HG03066 (cell line): Measurements from ENCODE around the gene DKC1.

Source experiments
- ATAC-seq: cut with Tn5 transposase; IDR thresholded peaks from one replicate; pipeline ENCODE4 v1.9.1; 2021; ENCODE audit warnings: low read depth; ENCODE audit not compliant: unreplicated experiment

DKC1 gene

GRCh38 chrX:154784149-154784995 is 21.7 kb downstream of the DKC1 start:
- ATAC-seq, result no peak

GRCh38 chrX:154785716-154786115 is 23.1 kb downstream of the DKC1 start:
- no peak for ATAC-seq

- no peak for ATAC-seq
These were observed 28.8 kb downstream of the DKC1 start for GRCh38 chrX:154791467-154791866.

- no peak for ATAC-seq
These were observed 29.3 kb downstream of the DKC1 start for GRCh38 chrX:154791939-154792338.

- no peak for ATAC-seq
These were observed 30.6 kb downstream of the DKC1 start for GRCh38 chrX:154793084-154793795.

GRCh38 chrX:154795016-154795415 is 32.4 kb downstream of the DKC1 start:
- ATAC-seq, result no peak

- ATAC-seq, result no peak
These were observed 34.3 kb downstream of the DKC1 start for GRCh38 chrX:154797006-154797405.

GRCh38 chrX:154799556-154800348 is 37.1 kb downstream of the DKC1 start:
- ATAC-seq, result no peak

GRCh38 chrX:154800478-154801210 is 38.0 kb downstream of the DKC1 start:
- ATAC-seq, result no peak

GRCh38 chrX:154802947-154803346 is 40.3 kb downstream of the DKC1 start:
- ATAC-seq, result no peak

GRCh38 chrX:154804261-154804956 is 41.7 kb downstream of the DKC1 start:
- ATAC-seq, result no peak

- ATAC-seq, result peak; percentile 84
These were observed 42.5 kb downstream of the DKC1 start, which contains the start of gene MPP1 for GRCh38 chrX:154804957-154805695. Gene MPP1 (minus strand): TSS chrX:154805485. CDS start chrX:154805373, 112 bp downstream.

GRCh38 chrX:154805696-154806091 is 43.0 kb downstream of the DKC1 start:
- no peak for ATAC-seq

- ATAC-seq, result no peak
These were observed 44.3 kb downstream of the DKC1 start for GRCh38 chrX:154806837-154807501.

GRCh38 chrX:154809939-154810665 is 47.4 kb downstream of the DKC1 start:
- no peak for ATAC-seq

- ATAC-seq, result no peak
These were observed 49.9 kb downstream of the DKC1 start for GRCh38 chrX:154812341-154813101.

- ATAC-seq, result no peak
These were observed 51.1 kb downstream of the DKC1 start for GRCh38 chrX:154813801-154814200.
